ENCODE measurements around the gene RHOBTB1. TPM values are rescaled to one million over a fixed set of nuclear protein-coding genes. Genes with fewer than 3 reads are reported as not detected.

RHOBTB1 gene
- total RNA-seq, 1 donor from 2014 or later = 17.2 TPM

DNA sequence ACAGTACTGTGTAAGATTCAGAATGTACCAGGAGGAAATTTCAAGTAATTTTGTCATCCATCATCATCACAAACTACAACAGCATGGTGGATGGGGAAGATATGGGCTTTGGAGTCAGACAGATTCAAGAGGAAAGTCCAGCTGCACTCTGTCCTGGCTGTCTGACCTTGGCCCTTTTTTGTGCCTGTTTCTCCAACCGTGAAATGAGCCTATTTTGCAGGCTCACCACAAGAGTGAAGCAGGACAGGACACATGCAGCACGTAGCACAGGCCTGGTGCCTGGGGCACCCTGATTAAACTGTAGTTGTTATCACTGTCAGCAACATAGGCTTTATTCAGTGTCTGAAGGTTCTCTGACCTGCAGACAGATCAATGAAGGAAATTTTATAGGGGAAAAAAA, 37.6 kb downstream of the RHOBTB1 start:
- Mint-ChIP-seq H3K9me3 (ENCODE audit: unreplicated experiment) (no peaks in the 10 kb centered on the region), H3K4me1 (ENCODE audit: unreplicated experiment) (peaks cover 27% of the 10 kb centered on the region), H3K36me3 (ENCODE audit: unreplicated experiment) (peaks cover 35% of the 10 kb centered on the region), H3K4me3 (ENCODE audit: unreplicated experiment) (no peak overlapping the region), H3K27me3 (ENCODE audit: unreplicated experiment) (no peaks in the 10 kb centered on the region), H3K27ac (ENCODE audit: unreplicated experiment) (no peak overlapping the region)
- TF ChIP-seq, protein P1, sequence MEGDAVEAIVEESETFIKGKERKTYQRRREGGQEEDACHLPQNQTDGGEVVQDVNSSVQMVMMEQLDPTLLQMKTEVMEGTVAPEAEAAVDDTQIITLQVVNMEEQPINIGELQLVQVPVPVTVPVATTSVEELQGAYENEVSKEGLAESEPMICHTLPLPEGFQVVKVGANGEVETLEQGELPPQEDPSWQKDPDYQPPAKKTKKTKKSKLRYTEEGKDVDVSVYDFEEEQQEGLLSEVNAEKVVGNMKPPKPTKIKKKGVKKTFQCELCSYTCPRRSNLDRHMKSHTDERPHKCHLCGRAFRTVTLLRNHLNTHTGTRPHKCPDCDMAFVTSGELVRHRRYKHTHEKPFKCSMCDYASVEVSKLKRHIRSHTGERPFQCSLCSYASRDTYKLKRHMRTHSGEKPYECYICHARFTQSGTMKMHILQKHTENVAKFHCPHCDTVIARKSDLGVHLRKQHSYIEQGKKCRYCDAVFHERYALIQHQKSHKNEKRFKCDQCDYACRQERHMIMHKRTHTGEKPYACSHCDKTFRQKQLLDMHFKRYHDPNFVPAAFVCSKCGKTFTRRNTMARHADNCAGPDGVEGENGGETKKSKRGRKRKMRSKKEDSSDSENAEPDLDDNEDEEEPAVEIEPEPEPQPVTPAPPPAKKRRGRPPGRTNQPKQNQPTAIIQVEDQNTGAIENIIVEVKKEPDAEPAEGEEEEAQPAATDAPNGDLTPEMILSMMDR (IDR thresholded peaks at IDR 0.05) = no peak
- DNase-seq (ENCODE audit: extremely low spot score, unreplicated experiment) = no peak

DNA sequence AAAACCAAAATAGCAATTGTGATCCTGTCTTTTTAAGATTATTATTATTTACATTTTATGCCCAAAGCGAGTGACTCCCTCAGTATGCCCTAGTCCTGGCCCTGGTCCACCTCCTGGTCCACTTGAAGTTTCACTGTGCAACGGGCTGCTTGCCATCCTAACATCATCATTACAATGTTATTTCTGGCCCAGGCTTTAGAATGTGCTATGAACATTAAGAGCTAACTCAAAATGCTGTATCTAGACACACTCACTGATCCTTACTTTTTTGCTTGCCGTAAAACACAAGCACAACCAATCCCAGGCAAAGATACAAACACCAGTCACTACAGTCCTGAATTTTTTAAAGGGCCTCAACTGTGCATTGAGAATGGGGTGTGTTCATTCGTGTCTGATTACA, 38.4 kb downstream of the RHOBTB1 start:
- H3K27ac Mint-ChIP-seq (ENCODE audit: unreplicated experiment) = no peak overlapping the region
- DNase-seq (ENCODE audit: extremely low spot score, unreplicated experiment) = no peak
- peaks cover 27% of the 10 kb centered on the region for H3K36me3 Mint-ChIP-seq (ENCODE audit: unreplicated experiment)
- TF ChIP-seq, protein P1 (IDR thresholded peaks at IDR 0.05) = no peak
- H3K27me3 Mint-ChIP-seq (ENCODE audit: unreplicated experiment) = no peaks in the 10 kb centered on the region
- peaks cover 29% of the 10 kb centered on the region for H3K4me1 Mint-ChIP-seq (ENCODE audit: unreplicated experiment)
- no peak overlapping the region for H3K4me3 Mint-ChIP-seq (ENCODE audit: unreplicated experiment)
- no peaks in the 10 kb centered on the region for H3K9me3 Mint-ChIP-seq (ENCODE audit: unreplicated experiment)

DNA sequence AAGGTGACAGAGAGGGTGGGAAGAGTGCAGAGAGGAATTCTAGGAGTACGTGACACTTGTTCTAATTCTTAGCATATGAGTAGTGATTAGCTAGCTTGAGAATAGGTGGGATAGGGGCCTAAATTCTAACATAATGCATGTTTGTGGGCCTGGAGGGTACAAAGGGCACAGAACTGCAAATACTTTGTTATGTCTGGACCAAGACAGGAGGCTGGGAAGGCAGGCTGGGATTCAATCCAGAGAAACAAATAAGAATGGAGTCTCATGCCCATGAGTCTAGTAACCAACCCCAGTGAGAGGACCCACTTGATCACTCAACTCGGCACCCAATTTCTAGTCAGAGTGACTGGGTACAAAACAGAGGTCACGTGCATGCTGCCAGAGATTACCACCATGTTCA, 40.9 kb downstream of the RHOBTB1 start:
- Mint-ChIP-seq H3K9me3 (ENCODE audit: unreplicated experiment) (no peaks in the 10 kb centered on the region), H3K4me1 (ENCODE audit: unreplicated experiment) (peaks cover 24% of the 10 kb centered on the region), H3K4me3 (ENCODE audit: unreplicated experiment) (no peak overlapping the region), H3K27me3 (ENCODE audit: unreplicated experiment) (no peaks in the 10 kb centered on the region), H3K27ac (ENCODE audit: unreplicated experiment) (no peak overlapping the region), H3K36me3 (ENCODE audit: unreplicated experiment) (peaks cover 22% of the 10 kb centered on the region)
- TF ChIP-seq, protein P1 (IDR thresholded peaks at IDR 0.05) = no peak
- DNase-seq (ENCODE audit: extremely low spot score, unreplicated experiment) = no peak

DNA sequence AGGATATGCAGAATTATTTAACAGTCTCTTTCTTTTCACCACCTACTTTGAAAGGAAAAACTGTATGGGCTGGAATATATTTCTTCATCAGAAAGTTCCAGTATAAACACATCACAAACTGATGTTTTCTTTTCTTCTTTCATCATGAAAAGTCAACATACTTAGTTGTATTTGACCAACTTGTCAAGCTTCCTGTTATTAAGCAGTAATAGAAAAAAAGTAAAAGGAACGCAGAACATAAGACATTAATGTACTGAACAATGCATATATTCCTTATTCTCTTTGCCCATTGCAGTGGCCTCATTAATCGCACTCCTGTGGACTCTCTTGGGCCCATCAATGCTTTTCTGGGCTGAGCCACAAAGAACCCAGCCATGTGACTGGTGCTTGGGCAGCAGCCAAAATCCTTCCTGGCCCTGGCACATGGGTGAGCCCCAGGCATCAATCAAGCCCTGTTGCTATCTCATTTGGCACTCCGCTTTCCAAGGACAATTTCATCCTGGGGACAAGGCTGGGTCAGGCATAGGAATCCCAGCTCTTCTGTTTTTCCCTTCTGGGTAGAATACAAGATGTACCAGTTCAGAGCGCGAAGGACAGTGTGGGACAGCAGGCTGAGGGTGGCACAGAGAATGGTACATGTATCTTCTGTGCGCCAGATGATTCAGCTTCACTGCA, 42.3 kb downstream of the RHOBTB1 start:
- H3K36me3 Mint-ChIP-seq (ENCODE audit: unreplicated experiment) = peaks cover 16% of the 10 kb centered on the region
- H3K27me3 Mint-ChIP-seq (ENCODE audit: unreplicated experiment) = no peaks in the 10 kb centered on the region
- TF ChIP-seq, protein P1 (IDR thresholded peaks at IDR 0.05) = no peak
- H3K4me3 Mint-ChIP-seq (ENCODE audit: unreplicated experiment) = no peak overlapping the region
- H3K4me1 Mint-ChIP-seq (ENCODE audit: unreplicated experiment) = peaks cover 35% of the 10 kb centered on the region
- H3K9me3 Mint-ChIP-seq (ENCODE audit: unreplicated experiment) = no peaks in the 10 kb centered on the region
- DNase-seq (ENCODE audit: extremely low spot score, unreplicated experiment) = no peak
- peak overlapping the region; percentile 73 for H3K27ac Mint-ChIP-seq (ENCODE audit: unreplicated experiment)

DNA sequence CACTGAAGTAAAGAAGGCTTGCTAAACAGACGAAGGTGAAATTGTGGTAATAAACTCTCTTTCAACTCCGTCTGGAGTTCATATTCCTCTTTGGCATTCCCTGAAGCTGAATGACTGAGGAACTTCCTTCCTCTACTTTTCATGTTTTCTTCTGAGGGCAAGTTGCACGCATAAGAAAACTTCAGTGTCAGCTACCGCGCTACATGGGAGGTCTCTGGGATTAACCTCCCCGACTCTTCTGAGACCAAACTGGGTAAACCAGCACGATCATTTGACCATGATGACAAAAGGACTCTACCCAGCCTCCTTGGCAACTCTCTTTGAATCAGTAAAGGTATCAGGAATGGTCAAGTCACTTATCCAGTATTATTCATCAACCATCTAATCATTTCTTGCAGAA, 44.7 kb downstream of the RHOBTB1 start:
- H3K36me3 Mint-ChIP-seq (ENCODE audit: unreplicated experiment) = peaks cover 1% of the 10 kb centered on the region
- H3K27me3 Mint-ChIP-seq (ENCODE audit: unreplicated experiment) = no peaks in the 10 kb centered on the region
- no peaks in the 10 kb centered on the region for H3K9me3 Mint-ChIP-seq (ENCODE audit: unreplicated experiment)
- no peak for DNase-seq (ENCODE audit: extremely low spot score, unreplicated experiment)
- H3K4me3 Mint-ChIP-seq (ENCODE audit: unreplicated experiment) = no peak overlapping the region
- peaks cover 42% of the 10 kb centered on the region for H3K4me1 Mint-ChIP-seq (ENCODE audit: unreplicated experiment)
- TF ChIP-seq, protein P1 (IDR thresholded peaks at IDR 0.05) = no peak
- no peak overlapping the region for H3K27ac Mint-ChIP-seq (ENCODE audit: unreplicated experiment)
